Measurements from ENCODE around the gene CFAP46.

The CFAP46 gene

DNA sequence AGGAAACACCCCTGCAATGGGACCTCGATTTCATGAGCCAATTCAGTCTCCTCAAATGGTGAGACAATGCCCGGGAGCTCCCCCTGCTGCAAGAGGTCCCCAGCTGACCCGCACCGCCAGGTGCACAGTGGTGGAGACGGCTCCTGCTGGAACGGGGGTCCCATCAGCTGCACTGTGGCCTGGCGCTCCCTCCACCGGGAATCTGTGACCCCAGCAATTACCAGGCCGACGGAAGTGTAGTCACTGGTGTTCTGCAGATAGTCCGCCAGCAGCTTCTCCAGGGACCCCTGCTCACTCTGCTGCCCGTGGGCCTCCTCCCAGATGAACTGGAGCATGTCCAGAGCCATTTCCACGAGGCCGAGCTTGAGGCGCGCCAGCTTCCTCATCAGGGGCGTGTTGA lies 91.5 kb downstream of the CFAP46 start:
- no peak overlapping the region for H3K9ac ChIP-seq (ENCODE audit: low read length in 2 of 2)

DNA sequence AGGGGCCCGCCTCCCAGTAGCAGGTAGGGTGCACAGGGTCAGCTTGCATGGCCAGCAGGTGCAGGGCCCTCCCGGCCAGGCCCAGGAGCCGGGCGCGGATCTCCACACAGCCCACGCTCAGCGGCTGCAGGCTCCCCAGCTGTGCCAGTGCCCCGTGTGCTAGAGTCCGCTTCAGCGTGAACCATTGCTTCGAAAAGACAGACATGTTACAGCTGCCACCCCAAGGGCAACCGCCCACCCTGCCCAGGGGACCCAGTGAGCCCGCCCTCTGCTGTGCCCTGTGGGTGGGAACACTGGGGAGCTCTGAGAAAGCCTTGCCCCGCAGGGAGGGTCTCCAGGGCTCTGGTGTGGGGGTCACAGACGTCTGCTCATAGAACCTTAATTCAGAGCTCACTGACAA lies 92.1 kb downstream of the CFAP46 start:
- no peak overlapping the region for H3K27ac ChIP-seq (ENCODE audit: low read length)
- no peaks in the 10 kb centered on the region for H3K4me1 ChIP-seq (ENCODE audit: control insufficient read depth, insufficient read depth, low read length)
- H3K4me3 ChIP-seq (ENCODE audit: low read length in 2 of 2): no peak overlapping the region
- no peak overlapping the region for H3K9ac ChIP-seq (ENCODE audit: low read length in 2 of 2)
- no peaks in the 10 kb centered on the region for H3K36me3 ChIP-seq (ENCODE audit: control insufficient read depth in 2 of 2, insufficient read depth in 2 of 2, low read length in 2 of 2)
- H3K9me3 ChIP-seq (ENCODE audit: control insufficient read depth in 2 of 2, low read length in 2 of 2): peaks cover 0 to 4% of the 10 kb centered on the region in 2 donors
- peaks cover 12 to 17% of the 10 kb centered on the region in 2 donors for H3K27me3 ChIP-seq (ENCODE audit: control insufficient read depth in 1 of 2, insufficient read depth in 2 of 2, low read length in 2 of 2)

More for the DNA sequence above, 91.5 kb downstream of the CFAP46 start:
- Histone ChIP-seq H3K27ac (ENCODE audit: low read length) (no peak overlapping the region), H3K4me3 (ENCODE audit: low read length in 2 of 2) (no peak overlapping the region), H3K9me3 (ENCODE audit: control insufficient read depth in 2 of 2, low read length in 2 of 2) (peaks cover 4% of the 10 kb centered on the region in 2 donors), H3K36me3 (ENCODE audit: control insufficient read depth in 2 of 2, insufficient read depth in 2 of 2, low read length in 2 of 2) (no peaks in the 10 kb centered on the region), H3K4me1 (ENCODE audit: control insufficient read depth, insufficient read depth, low read length) (no peaks in the 10 kb centered on the region), H3K27me3 (ENCODE audit: control insufficient read depth in 1 of 2, insufficient read depth in 2 of 2, low read length in 2 of 2) (peaks cover 12 to 16% of the 10 kb centered on the region in 2 donors)

DNA sequence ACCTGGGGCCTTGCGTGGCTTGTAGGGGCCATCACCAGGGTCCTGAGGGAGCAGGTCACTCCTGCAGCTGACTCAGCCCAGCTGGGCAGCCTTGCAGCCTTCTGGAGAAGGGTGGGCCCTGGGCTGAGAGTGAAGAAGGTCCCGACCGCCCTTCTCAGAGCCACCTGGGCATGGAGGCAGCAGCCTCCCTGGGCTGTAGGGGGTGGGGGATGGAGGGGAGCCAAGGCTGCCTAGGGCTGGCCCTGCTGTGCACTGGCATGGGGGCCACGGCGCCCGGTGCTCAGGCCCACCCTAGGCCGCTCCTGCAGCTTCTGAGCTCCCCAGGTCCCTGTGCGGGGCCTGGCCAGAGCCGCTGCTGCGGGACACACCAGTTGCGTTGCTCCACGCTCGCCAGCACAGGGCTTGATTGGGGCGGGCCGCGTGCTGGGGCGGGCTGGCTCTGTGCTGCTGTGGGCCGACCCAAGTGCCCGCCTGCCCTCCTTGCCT lies 92.8 kb downstream of the CFAP46 start:
- Histone ChIP-seq H3K36me3 (ENCODE audit: control insufficient read depth in 2 of 2, insufficient read depth in 2 of 2, low read length in 2 of 2) (no peaks in the 10 kb centered on the region), H3K9me3 (ENCODE audit: control insufficient read depth in 2 of 2, low read length in 2 of 2) (peaks cover 0 to 4% of the 10 kb centered on the region in 2 donors), H3K4me3 (ENCODE audit: low read length in 2 of 2) (no peak overlapping the region), H3K9ac (ENCODE audit: low read length in 2 of 2) (no peak overlapping the region), H3K27me3 (ENCODE audit: control insufficient read depth in 1 of 2, insufficient read depth in 2 of 2, low read length in 2 of 2) (peaks cover 12 to 22% of the 10 kb centered on the region in 2 donors), H3K4me1 (ENCODE audit: control insufficient read depth, insufficient read depth, low read length) (no peaks in the 10 kb centered on the region), H3K27ac (ENCODE audit: low read length) (no peak overlapping the region)

DNA sequence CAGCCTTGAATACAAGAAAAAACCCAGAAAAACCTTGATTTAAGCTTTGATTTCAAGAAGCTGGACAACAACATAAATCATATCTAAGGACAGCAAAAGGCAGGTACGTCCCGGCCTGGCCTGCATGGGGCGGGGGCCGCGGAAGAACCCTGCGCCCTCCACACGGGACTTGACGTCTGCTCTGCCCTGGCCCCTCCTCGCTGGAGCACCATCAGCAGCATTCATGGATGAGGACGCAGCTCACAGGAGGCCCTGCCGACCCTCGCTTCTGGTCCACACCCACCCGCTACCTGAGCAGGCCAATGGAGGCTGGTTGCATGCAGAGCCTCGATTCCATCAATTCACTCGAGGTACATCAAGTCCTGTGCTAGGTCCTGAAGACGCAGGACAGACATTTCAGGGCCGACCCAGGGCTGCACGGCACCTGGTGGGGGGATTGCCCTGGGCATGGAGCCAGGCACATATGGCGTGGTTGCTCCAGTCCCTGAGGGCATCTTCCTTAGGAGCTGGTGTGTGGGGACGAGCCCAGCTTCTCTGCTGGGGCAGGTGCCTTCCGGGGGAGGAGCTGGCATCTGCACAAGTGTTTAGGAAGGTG lies 93.3 kb downstream of the CFAP46 start:
- H3K4me3 ChIP-seq (ENCODE audit: low read length in 2 of 2): no peak overlapping the region
- H3K36me3 ChIP-seq (ENCODE audit: control insufficient read depth in 2 of 2, insufficient read depth in 2 of 2, low read length in 2 of 2): no peaks in the 10 kb centered on the region
- H3K9ac ChIP-seq (ENCODE audit: low read length in 2 of 2): no peak overlapping the region
- H3K27ac ChIP-seq (ENCODE audit: low read length): no peak overlapping the region
- peaks cover 0 to 4% of the 10 kb centered on the region in 2 donors for H3K9me3 ChIP-seq (ENCODE audit: control insufficient read depth in 2 of 2, low read length in 2 of 2)
- peaks cover 12 to 23% of the 10 kb centered on the region in 2 donors for H3K27me3 ChIP-seq (ENCODE audit: control insufficient read depth in 1 of 2, insufficient read depth in 2 of 2, low read length in 2 of 2)
- no peaks in the 10 kb centered on the region for H3K4me1 ChIP-seq (ENCODE audit: control insufficient read depth, insufficient read depth, low read length)

DNA sequence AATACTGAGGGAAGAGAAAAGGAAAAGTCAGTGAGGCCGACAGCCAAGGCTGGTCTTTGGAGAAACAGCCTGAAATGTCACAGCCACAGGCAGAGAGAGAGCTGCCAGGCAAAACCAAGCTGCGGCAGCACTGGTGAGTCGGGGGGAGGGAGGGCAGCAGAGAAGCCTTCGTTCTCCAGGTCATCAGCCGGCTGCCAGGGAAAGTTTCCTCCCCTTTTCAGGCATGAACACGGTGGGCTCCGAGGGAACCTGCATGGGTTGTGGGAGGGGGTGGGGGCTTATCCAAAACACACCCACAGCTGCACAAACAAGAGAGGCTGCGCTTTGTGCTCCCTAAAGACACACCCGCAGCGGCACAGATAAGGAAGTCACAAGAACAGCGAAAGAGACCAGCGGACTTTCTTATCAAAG lies 94.1 kb downstream of the CFAP46 start:
- peaks cover 12 to 23% of the 10 kb centered on the region in 2 donors for H3K27me3 ChIP-seq (ENCODE audit: control insufficient read depth in 1 of 2, insufficient read depth in 2 of 2, low read length in 2 of 2)
- H3K27ac ChIP-seq (ENCODE audit: low read length): no peak overlapping the region
- H3K9ac ChIP-seq (ENCODE audit: low read length in 2 of 2): no peak overlapping the region
- no peaks in the 10 kb centered on the region for H3K36me3 ChIP-seq (ENCODE audit: control insufficient read depth in 2 of 2, insufficient read depth in 2 of 2, low read length in 2 of 2)
- no peaks in the 10 kb centered on the region for H3K4me1 ChIP-seq (ENCODE audit: control insufficient read depth, insufficient read depth, low read length)
- no peak overlapping the region for H3K4me3 ChIP-seq (ENCODE audit: low read length in 2 of 2)
- peaks cover 0 to 4% of the 10 kb centered on the region in 2 donors for H3K9me3 ChIP-seq (ENCODE audit: control insufficient read depth in 2 of 2, low read length in 2 of 2)

DNA sequence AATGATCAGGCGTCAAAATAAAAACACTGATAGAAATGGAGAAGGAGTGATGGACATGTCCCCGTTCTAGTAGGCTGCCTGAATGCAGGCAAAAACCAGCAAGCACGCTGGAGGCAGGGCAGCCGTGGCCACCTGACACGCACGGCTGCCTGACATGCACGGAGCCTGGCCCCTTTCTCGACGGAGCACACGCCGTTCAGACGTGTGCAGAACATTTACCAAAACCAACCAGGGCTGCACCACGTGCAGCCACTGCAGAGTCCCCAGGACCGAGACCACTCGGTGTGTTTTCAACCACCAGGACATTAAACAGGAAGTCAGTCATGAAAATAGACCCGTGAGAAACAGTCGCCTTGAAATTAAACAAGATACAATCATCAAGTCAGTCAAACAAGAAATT lies 94.5 kb downstream of the CFAP46 start:
- Histone ChIP-seq H3K4me3 (ENCODE audit: low read length in 2 of 2) (no peak overlapping the region), H3K27ac (ENCODE audit: low read length) (no peak overlapping the region), H3K9ac (ENCODE audit: low read length in 2 of 2) (no peak overlapping the region), H3K27me3 (ENCODE audit: control insufficient read depth in 1 of 2, insufficient read depth in 2 of 2, low read length in 2 of 2) (peaks cover 12 to 23% of the 10 kb centered on the region in 2 donors), H3K36me3 (ENCODE audit: control insufficient read depth in 2 of 2, insufficient read depth in 2 of 2, low read length in 2 of 2) (no peaks in the 10 kb centered on the region), H3K9me3 (ENCODE audit: control insufficient read depth in 2 of 2, low read length in 2 of 2) (peaks cover 1 to 4% of the 10 kb centered on the region in 2 donors), H3K4me1 (ENCODE audit: control insufficient read depth, insufficient read depth, low read length) (no peaks in the 10 kb centered on the region)

DNA sequence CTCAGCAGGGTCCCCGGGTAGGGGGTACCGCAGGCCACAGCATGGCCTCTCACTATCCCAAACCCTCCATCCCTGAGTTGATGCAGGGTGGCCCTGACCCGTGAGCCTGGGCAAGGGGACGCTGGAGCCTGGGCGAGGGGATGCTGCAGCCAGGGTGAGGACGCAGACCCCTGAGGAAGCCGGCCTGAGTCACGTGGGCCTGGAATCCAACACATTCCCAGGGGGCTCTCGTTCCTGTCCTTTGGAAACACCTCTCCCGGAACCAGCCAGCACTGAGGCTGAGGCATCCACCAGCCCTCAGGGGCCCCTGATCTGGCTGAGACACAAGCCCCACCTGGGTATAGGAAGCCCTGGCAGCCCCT lies 95.0 kb downstream of the CFAP46 start:
- H3K36me3 ChIP-seq (ENCODE audit: control insufficient read depth in 2 of 2, insufficient read depth in 2 of 2, low read length in 2 of 2): no peaks in the 10 kb centered on the region
- H3K4me1 ChIP-seq (ENCODE audit: control insufficient read depth, insufficient read depth, low read length): no peaks in the 10 kb centered on the region
- H3K27ac ChIP-seq (ENCODE audit: low read length): no peak overlapping the region
- H3K9me3 ChIP-seq (ENCODE audit: control insufficient read depth in 2 of 2, low read length in 2 of 2): peaks cover 3 to 8% of the 10 kb centered on the region in 2 donors
- H3K27me3 ChIP-seq (ENCODE audit: control insufficient read depth in 1 of 2, insufficient read depth in 2 of 2, low read length in 2 of 2): peaks cover 12 to 23% of the 10 kb centered on the region in 2 donors
- H3K9ac ChIP-seq (ENCODE audit: low read length in 2 of 2): no peak overlapping the region
- no peak overlapping the region for H3K4me3 ChIP-seq (ENCODE audit: low read length in 2 of 2)

DNA sequence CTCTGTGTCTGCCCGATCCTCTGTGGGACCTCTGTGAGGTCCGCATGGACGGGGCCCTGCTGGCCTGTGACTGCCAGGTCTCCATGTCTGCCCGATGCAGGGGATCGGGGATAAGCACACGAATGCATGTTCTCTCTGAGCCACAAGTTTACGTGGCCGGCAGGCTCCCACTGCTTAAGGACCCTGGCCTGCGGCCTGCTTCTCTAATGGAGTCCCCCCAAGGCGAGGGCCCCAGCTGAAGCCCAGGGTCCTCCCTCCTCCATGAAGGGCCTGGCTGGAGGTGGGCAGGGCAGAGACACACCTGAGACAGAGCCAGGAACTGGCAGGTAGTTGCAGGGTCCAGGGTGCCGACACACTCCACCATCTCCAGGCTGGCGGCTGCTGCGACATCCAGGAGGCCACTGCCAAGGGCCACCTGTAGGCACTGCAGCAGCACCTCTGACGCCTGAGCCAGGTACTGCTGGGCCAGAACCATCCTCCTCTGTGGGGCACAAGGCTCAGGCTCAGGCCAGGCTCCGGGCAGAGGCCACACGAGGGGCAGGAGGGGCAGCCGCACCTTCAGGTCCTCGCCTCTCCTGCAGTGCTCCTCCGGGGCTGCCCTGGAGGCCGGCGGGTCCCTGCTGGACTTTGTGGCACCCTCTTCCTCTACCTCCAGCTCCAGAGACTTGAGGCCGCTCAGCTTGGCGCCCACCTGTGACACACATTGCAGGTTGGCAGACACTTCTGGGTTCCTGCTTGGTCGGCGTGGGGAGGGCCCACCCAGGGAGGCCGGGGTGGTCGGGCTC lies 95.5 kb downstream of the CFAP46 start:
- Histone ChIP-seq H3K36me3 (ENCODE audit: control insufficient read depth in 2 of 2, insufficient read depth in 2 of 2, low read length in 2 of 2) (no peaks in the 10 kb centered on the region), H3K27me3 (ENCODE audit: control insufficient read depth in 1 of 2, insufficient read depth in 2 of 2, low read length in 2 of 2) (peaks cover 12 to 23% of the 10 kb centered on the region in 2 donors), H3K9me3 (ENCODE audit: control insufficient read depth in 2 of 2, low read length in 2 of 2) (peaks cover 7 to 10% of the 10 kb centered on the region in 2 donors), H3K27ac (ENCODE audit: low read length) (no peak overlapping the region), H3K4me1 (ENCODE audit: control insufficient read depth, insufficient read depth, low read length) (no peaks in the 10 kb centered on the region), H3K9ac (ENCODE audit: low read length in 2 of 2) (no peak overlapping the region), H3K4me3 (ENCODE audit: low read length in 2 of 2) (no peak overlapping the region)

DNA sequence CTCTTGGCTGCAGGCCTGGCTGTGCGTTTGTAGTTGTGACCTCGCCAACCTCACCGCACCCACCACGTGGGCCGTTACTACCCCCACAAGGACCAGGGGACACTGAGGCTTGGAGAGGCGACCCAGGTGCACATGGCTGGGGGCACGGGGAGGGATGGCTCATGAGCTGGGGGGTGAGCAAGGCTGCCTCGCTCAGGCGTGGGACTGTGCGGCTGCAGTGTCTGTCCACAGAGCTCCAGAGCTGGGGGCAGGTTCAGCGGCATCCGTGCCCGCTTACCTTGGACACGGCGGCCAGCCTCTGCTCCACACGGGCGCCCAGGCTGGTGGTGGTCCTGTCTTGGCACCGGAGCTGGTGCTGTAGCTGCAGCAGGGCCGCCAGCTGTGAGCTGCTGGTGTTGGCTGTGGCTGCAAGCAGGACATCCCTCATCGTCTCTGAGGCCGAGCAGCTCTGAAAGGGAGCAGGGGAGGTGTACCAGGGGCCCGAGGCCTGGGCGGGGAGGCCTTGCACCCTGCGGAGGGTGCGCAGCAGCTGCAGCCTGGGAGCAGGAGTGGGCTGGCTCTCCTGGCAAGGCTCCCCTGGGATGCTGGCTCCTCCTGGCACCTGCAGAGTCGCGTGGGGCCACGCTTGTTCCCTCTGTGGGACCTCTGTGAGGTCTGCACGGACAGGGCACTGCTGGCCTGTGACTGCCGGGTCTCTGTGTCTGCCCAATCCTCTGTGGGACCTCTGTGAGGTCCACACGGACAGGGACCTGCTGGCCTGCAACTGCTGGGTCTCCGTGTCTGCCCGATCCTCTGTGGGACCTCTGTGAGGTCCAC lies 96.4 kb downstream of the CFAP46 start:
- H3K27me3 ChIP-seq (ENCODE audit: control insufficient read depth in 1 of 2, insufficient read depth in 2 of 2, low read length in 2 of 2): peaks cover 12 to 23% of the 10 kb centered on the region in 2 donors
- H3K9me3 ChIP-seq (ENCODE audit: control insufficient read depth in 2 of 2, low read length in 2 of 2): peaks cover 7 to 10% of the 10 kb centered on the region in 2 donors
- H3K27ac ChIP-seq (ENCODE audit: low read length): no peak overlapping the region
- H3K4me3 ChIP-seq (ENCODE audit: low read length in 2 of 2): no peak overlapping the region
- no peaks in the 10 kb centered on the region for H3K36me3 ChIP-seq (ENCODE audit: control insufficient read depth in 2 of 2, insufficient read depth in 2 of 2, low read length in 2 of 2)
- no peak overlapping the region for H3K9ac ChIP-seq (ENCODE audit: low read length in 2 of 2)
- no peaks in the 10 kb centered on the region for H3K4me1 ChIP-seq (ENCODE audit: control insufficient read depth, insufficient read depth, low read length)

DNA sequence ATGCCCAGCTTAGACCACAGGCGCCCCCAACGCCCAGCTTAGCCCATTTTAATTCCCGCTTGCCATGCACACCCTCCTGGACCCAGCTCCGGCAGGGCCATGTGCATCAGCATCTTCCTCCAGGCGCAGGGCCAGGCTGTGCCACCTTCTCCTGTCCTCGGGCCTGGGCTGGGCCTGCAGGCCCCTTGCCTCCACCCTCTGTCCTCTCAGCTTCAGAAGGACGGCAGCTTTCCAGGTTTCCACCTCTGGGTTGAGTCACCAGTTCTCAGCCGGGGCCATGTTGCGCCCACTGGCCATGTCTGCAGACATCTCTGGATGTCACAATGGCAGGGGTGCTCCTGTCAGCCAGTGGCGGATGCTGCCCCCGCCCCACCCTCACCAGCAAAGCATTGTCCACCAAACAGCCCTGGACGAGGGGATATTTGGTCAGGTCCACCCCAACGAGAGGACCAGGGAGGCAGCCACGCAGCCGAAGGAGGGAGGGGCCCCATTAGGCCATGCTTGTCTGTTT lies 97.3 kb downstream of the CFAP46 start:
- Histone ChIP-seq H3K4me1 (ENCODE audit: control insufficient read depth, insufficient read depth, low read length) (no peaks in the 10 kb centered on the region), H3K27ac (ENCODE audit: low read length) (no peak overlapping the region), H3K27me3 (ENCODE audit: control insufficient read depth in 1 of 2, insufficient read depth in 2 of 2, low read length in 2 of 2) (peaks cover 12 to 23% of the 10 kb centered on the region in 2 donors), H3K4me3 (ENCODE audit: low read length in 2 of 2) (no peak overlapping the region), H3K36me3 (ENCODE audit: control insufficient read depth in 2 of 2, insufficient read depth in 2 of 2, low read length in 2 of 2) (no peaks in the 10 kb centered on the region), H3K9ac (ENCODE audit: low read length in 2 of 2) (no peak overlapping the region), H3K9me3 (ENCODE audit: control insufficient read depth in 2 of 2, low read length in 2 of 2) (peaks cover 7 to 10% of the 10 kb centered on the region in 2 donors)
